Measurements from ENCODE around the gene PTGDS. TPM values are rescaled to one million over a fixed set of nuclear protein-coding genes. Genes with fewer than 3 reads are reported as not detected.

Gene PTGDS
- total RNA-seq, 4 donors from 2014 or later, result 6.8 to 59.1 (median 17.8) TPM

GRCh38 chr9:136975644-136976043, 1.7 kb upstream of the PTGDS start:
- intact Hi-C loops (cut with DNase I; ENCODE audit: low total_unique reads), result no loop called here
- Histone ChIP-seq H3K4me1 (peaks cover 0 to 19% (median 8%) of the 10 kb centered on the region in 4 donors), H3K9me3 (no peaks in the 10 kb centered on the region), H3K27ac (peak overlapping the region in 1 of 4 donors; percentile 9), H3K36me3 (no peaks in the 10 kb centered on the region), H3K27me3 (peaks cover 5% of the 10 kb centered on the region), H3K4me3 (no peak overlapping the region)
- in situ Hi-C loops (cut with MboI; ENCODE audit: low pct_ligation_motif_present in 1 of 4, low pct_unique_long_range_greater_than_20kb in 1 of 4, low sequenced_read_pairs in 3 of 4), result no loop called here
- TF ChIP-seq CTCF (IDR thresholded peaks at IDR 0.05) (peak in 1 of 5 experiments; percentile 4), EP300 (IDR thresholded peaks at IDR 0.05; ENCODE audit: low read depth) (no peak), POLR2AphosphoS5 (IDR thresholded peaks at IDR 0.05) (no peak), POLR2A (IDR thresholded peaks at IDR 0.05) (no peak)
- DNase-seq, result no peak
- WGBS, 2 donors (ENCODE audit: low coverage in 1 of 2), result 52% methylated on average over 14 of the region's 14 CpGs; no CpG with 5 or more reads in 1 of the 2 donors

- H3K4me1 ChIP-seq, result peaks cover 0 to 19% (median 8%) of the 10 kb centered on the region in 4 donors
- no peaks in the 10 kb centered on the region for H3K9me3 ChIP-seq
- TF ChIP-seq EP300 (IDR thresholded peaks at IDR 0.05; ENCODE audit: low read depth) (no peak), CTCF (IDR thresholded peaks at IDR 0.05) (no peak), POLR2AphosphoS5 (IDR thresholded peaks at IDR 0.05) (no peak), POLR2A (IDR thresholded peaks at IDR 0.05) (no peak)
- DNase-seq, result no peak
- intact Hi-C loops (cut with DNase I; ENCODE audit: low total_unique reads) (no loop called here), in situ Hi-C loops (cut with MboI; ENCODE audit: low pct_ligation_motif_present in 1 of 4, low pct_unique_long_range_greater_than_20kb in 1 of 4, low sequenced_read_pairs in 3 of 4) (no loop called here)
- peak overlapping the region; percentile 19 to 55 (median 30) for H3K4me3 ChIP-seq
- peaks cover 6% of the 10 kb centered on the region for H3K27me3 ChIP-seq
- no peaks in the 10 kb centered on the region for H3K36me3 ChIP-seq
- peak overlapping the region; percentile 14 to 35 (median 30) for H3K27ac ChIP-seq
- 21% methylated on average over 18 of the region's 33 CpGs; no CpG with 5 or more reads in 1 of the 2 donors for WGBS, 2 donors (ENCODE audit: low coverage in 1 of 2)
Measured at GRCh38 chr9:136977649-136978072, 357 bp downstream of the PTGDS start.

GRCh38 chr9:136978073-136978864, 965 bp downstream of the PTGDS start:
- H3K36me3 ChIP-seq, result no peaks in the 10 kb centered on the region
- intact Hi-C loops (cut with DNase I; ENCODE audit: low total_unique reads) (no loop called here), in situ Hi-C loops (cut with MboI; ENCODE audit: low pct_ligation_motif_present in 1 of 4, low pct_unique_long_range_greater_than_20kb in 1 of 4, low sequenced_read_pairs in 3 of 4) (no loop called here)
- H3K4me3 ChIP-seq, result peak overlapping the region; percentile 19 to 55 (median 30)
- WGBS, 2 donors (ENCODE audit: low coverage in 1 of 2), result 11% methylated on average over 44 of the region's 78 CpGs; no CpG with 5 or more reads in 1 of the 2 donors
- H3K9me3 ChIP-seq, result no peaks in the 10 kb centered on the region
- TF ChIP-seq EP300 (IDR thresholded peaks at IDR 0.05; ENCODE audit: low read depth) (no peak), POLR2A (IDR thresholded peaks at IDR 0.05) (no peak), POLR2AphosphoS5 (IDR thresholded peaks at IDR 0.05) (no peak), CTCF (IDR thresholded peaks at IDR 0.05) (no peak)
- peak; percentile 65 for DNase-seq
- H3K27me3 ChIP-seq, result peaks cover 8% of the 10 kb centered on the region
- peaks cover 0 to 19% (median 8%) of the 10 kb centered on the region in 4 donors for H3K4me1 ChIP-seq
- peak overlapping the region; percentile 14 to 35 (median 30) for H3K27ac ChIP-seq

GRCh38 chr9:136978865-136979544, 1.7 kb downstream of the PTGDS start:
- Histone ChIP-seq H3K36me3 (no peaks in the 10 kb centered on the region), H3K9me3 (no peaks in the 10 kb centered on the region), H3K27ac (no peak overlapping the region), H3K4me3 (no peak overlapping the region), H3K4me1 (peaks cover 0 to 19% (median 8%) of the 10 kb centered on the region in 4 donors), H3K27me3 (peaks cover 15% of the 10 kb centered on the region)
- no peak for TF ChIP-seq POLR2A (IDR thresholded peaks at IDR 0.05)
- no peak for TF ChIP-seq CTCF (IDR thresholded peaks at IDR 0.05)
- TF ChIP-seq EP300 (IDR thresholded peaks at IDR 0.05; ENCODE audit: low read depth), result no peak
- no peak for TF ChIP-seq POLR2AphosphoS5 (IDR thresholded peaks at IDR 0.05)
- intact Hi-C loops (cut with DNase I; ENCODE audit: low total_unique reads) (no loop called here), in situ Hi-C loops (cut with MboI; ENCODE audit: low pct_ligation_motif_present in 1 of 4, low pct_unique_long_range_greater_than_20kb in 1 of 4, low sequenced_read_pairs in 3 of 4) (no loop called here)
- WGBS, 2 donors (ENCODE audit: low coverage in 1 of 2), result 62% methylated on average over 37 of the region's 41 CpGs; no CpG with 5 or more reads in 1 of the 2 donors
- no peak for DNase-seq

All from transverse colon (tissue), 4 donors.